SK-N-SH (cell line): ENCODE data around the gene SLC23A1. TPM values are rescaled to one million over a fixed set of nuclear protein-coding genes. Genes with fewer than 3 reads are reported as not detected.

Experiments
- CTCF ChIA-PET: fragments of 300-600, 350-600 bp; formaldehyde crosslinking; extraction: SDS; loops from one replicate; lab custom pipeline; 2021; lab: Yijun Ruan, JAX
- POLR2A ChIA-PET: fragments of 350-600 bp; sonication (Branson Sonifier 250); formaldehyde crosslinking; extraction: SDS; loops from one replicate; lab custom pipeline; 2020; ENCODE audit warnings: antibody characterized with exemption, inconsistent platforms; lab: Yijun Ruan, JAX
- DNase-seq: peaks from one replicate; pipeline ENCODE4 v3.0.0; 2012
- H2AFZ ChIP-seq: fragments of 200-600 bp; sonication (generic); 2 replicates; pipeline ENCODE4 v1.8.1; 2016; ENCODE audit warnings: antibody characterized with exemption, mild to moderate bottlenecking, low read depth
- H3F3A ChIP-seq: fragments of 200-600 bp; sonication (generic); replicated peaks from 2 replicates; pipeline ENCODE3; 2016; ENCODE audit warnings: antibody characterized with exemption, mild to moderate bottlenecking; ENCODE audit not compliant: insufficient read depth
- H3K27ac ChIP-seq, 2 experiments: fragments of 200-500 bp in 1 of 2; fragments of 200-600 bp in 1 of 2; sonication (Bioruptor generic) in 1 of 2; sonication (generic), shearing (Covaris generic) in 1 of 2; 2 replicates each; pipeline versions ENCODE4 v1.5.1 to v1.6.1; 2014 to 2016; ENCODE audit warnings: low read depth in 2 of 2, inconsistent platforms in 1 of 2, low read length in 1 of 2, mild to moderate bottlenecking in 1 of 2, mixed read lengths in 1 of 2
- H3K27me3 ChIP-seq: fragments of 200-600 bp; sonication (generic), shearing (Covaris generic); 2 replicates; pipeline ENCODE4 v1.6.1; 2016; ENCODE audit warnings: mixed run types; ENCODE audit not compliant: insufficient read depth
- H3K36me3 ChIP-seq, 2 experiments: fragments of 200-500 bp in 1 of 2; fragments of 200-600 bp in 1 of 2; sonication (Bioruptor generic) in 1 of 2; sonication (generic) in 1 of 2; replicated peaks in 1 of 2; 2 replicates each; pipeline versions ENCODE3 to v1.5.1; 2014 to 2016; ENCODE audit warnings: low read length in 1 of 2, mild to moderate bottlenecking in 1 of 2; ENCODE audit not compliant: insufficient read depth in 2 of 2, control insufficient read depth in 1 of 2
- H3K4me1 ChIP-seq, 2 experiments: fragments of 200-500 bp in 1 of 2; fragments of 200-600 bp in 1 of 2; sonication (Bioruptor generic) in 1 of 2; sonication (generic), shearing (Covaris generic) in 1 of 2; 2 replicates each; pipeline versions ENCODE4 v1.5.1 to v1.6.1; 2014 to 2016; ENCODE audit warnings: low read depth in 1 of 2, low read length in 1 of 2, mixed run types in 1 of 2; ENCODE audit not compliant: insufficient read depth in 2 of 2, control insufficient read depth in 1 of 2
- H3K4me2 ChIP-seq: fragments of 200-600 bp; sonication (generic), shearing (Covaris generic); 2 replicates; pipeline ENCODE4 v1.6.1; 2017; ENCODE audit warnings: mixed run types
- H3K4me3 ChIP-seq, 2 experiments: fragments of 200-500 bp in 1 of 2; fragments of 200-600 bp in 1 of 2; sonication (Bioruptor generic) in 1 of 2; sonication (generic), shearing (Covaris generic) in 1 of 2; 2 replicates each; pipeline versions ENCODE4 v1.5.1 to v1.8.1; 2014 to 2016; ENCODE audit warnings: low read depth in 2 of 2, inconsistent platforms in 1 of 2, low read length in 1 of 2, mild to moderate bottlenecking in 1 of 2, mixed read lengths in 1 of 2, moderate library complexity in 1 of 2
- H3K79me2 ChIP-seq: fragments of 200-600 bp; sonication (generic); 2 replicates; pipeline ENCODE4 v1.8.1; 2017; ENCODE audit warnings: mild to moderate bottlenecking; ENCODE audit not compliant: insufficient read depth
- H3K9ac ChIP-seq: fragments of 200-600 bp; sonication (generic); 2 replicates; pipeline ENCODE4 v1.6.1; 2017; ENCODE audit warnings: mixed run types
- H3K9me2 ChIP-seq: fragments of 200-600 bp; sonication (generic); 2 replicates; pipeline ENCODE4 v1.6.1; 2017; ENCODE audit warnings: mixed run types
- H3K9me3 ChIP-seq: fragments of 200-600 bp; sonication (generic); 2 replicates; pipeline ENCODE4 v1.6.1; 2017; ENCODE audit warnings: mixed run types, mild to moderate bottlenecking, moderate library complexity
- H4K20me1 ChIP-seq: fragments of 200-600 bp; sonication (generic); 2 replicates; pipeline ENCODE4 v1.6.1; 2017; ENCODE audit warnings: mild to moderate bottlenecking, mixed run types; ENCODE audit not compliant: insufficient read depth
- ELF1 ChIP-seq: IDR thresholded peaks from 2 replicates; pipeline ENCODE4 v1.4.0; 2012
- EP300 ChIP-seq, 2 experiments: IDR thresholded peaks; 2 replicates each; pipeline versions ENCODE4 v1.4.0 to v1.6.1; 2012; ENCODE audit warnings: borderline replicate concordance in 1 of 2, low read depth in 1 of 2, low read length in 1 of 2
- EZH2phosphoT487 ChIP-seq: fragments of 200-600 bp; sonication (generic); IDR thresholded peaks from 2 replicates; pipeline ENCODE4 v1.6.1; 2017; ENCODE audit warnings: low read depth, mixed run types, mild to moderate bottlenecking, antibody characterized with exemption, moderate library complexity, borderline replicate concordance
- FOSL2 ChIP-seq: IDR thresholded peaks from 2 replicates; pipeline ENCODE4 v1.4.0; 2012; ENCODE audit warnings: low read depth, mild to moderate bottlenecking, moderate library complexity, borderline replicate concordance
- GABPA ChIP-seq: IDR thresholded peaks from 2 replicates; pipeline ENCODE4 v1.4.0; 2012; ENCODE audit warnings: low read depth, mild to moderate bottlenecking
- GATA2 ChIP-seq: sonication (generic); formaldehyde crosslinking; IDR thresholded peaks from 2 replicates; pipeline ENCODE4 v1.5.0; 2020; ENCODE audit warnings: mild to moderate bottlenecking, missing genetic modification reagents
- JUND ChIP-seq: IDR thresholded peaks from 2 replicates; pipeline ENCODE4 v1.4.0; 2012
- MEF2A ChIP-seq: IDR thresholded peaks from 2 replicates; pipeline ENCODE4 v1.4.0; 2012; ENCODE audit warnings: low read depth, borderline replicate concordance
- NFIC ChIP-seq: IDR thresholded peaks from 2 replicates; pipeline ENCODE4 v1.4.0; 2012; ENCODE audit warnings: borderline replicate concordance
- NRF1 ChIP-seq: IDR thresholded peaks from 2 replicates; pipeline ENCODE4 v1.6.1; 2012; ENCODE audit warnings: low read depth, mild to moderate bottlenecking, low read length
- RAD21 ChIP-seq: IDR thresholded peaks from 2 replicates; pipeline ENCODE4 v1.6.1; 2012; ENCODE audit warnings: mild to moderate bottlenecking, low read length
- SIN3A ChIP-seq: IDR thresholded peaks from 2 replicates; pipeline ENCODE4 v1.6.1; 2012; ENCODE audit warnings: low read depth, mild to moderate bottlenecking, low read length, moderate library complexity, borderline replicate concordance
- SMC3 ChIP-seq: IDR thresholded peaks from 2 replicates; pipeline ENCODE4 v1.6.1; 2012; ENCODE audit warnings: low read depth, low read length, improper control_type of control experiment
- TAF1 ChIP-seq: IDR thresholded peaks from 2 replicates; pipeline ENCODE4 v1.6.1; 2012; ENCODE audit warnings: low read depth, mild to moderate bottlenecking, low read length, moderate library complexity, borderline replicate concordance
- WGBS: methylation state at CpG from one replicate; pipeline ENCODE4 v1.1.6; 2017; ENCODE audit warnings: low lambda C conversion rate; 5-methylcytosine and 5-hydroxymethylcytosine counted together
- polyA plus RNA-seq, 3 experiments: library from polyadenylated mRNA; depleted of rRNA; stranded (reverse); fragments of >200 nt; gene quantifications; 2 replicates each; pipeline ENCODE4 v1.2.3, GENCODE V29; 2012
- TF ChIP-seq, protein P1 (sequence below): IDR thresholded peaks from 2 replicates; pipeline ENCODE4 v1.4.0; 2012; ENCODE audit warnings: low read depth
- TF ChIP-seq, protein P2 (sequence below): fragments of 150-350 bp; IDR thresholded peaks from 2 replicates; pipeline ENCODE4 v1.6.1; 2017; ENCODE audit warnings: antibody characterized with exemption, low read length, low read depth, borderline replicate concordance
- TF ChIP-seq, protein P3 (sequence below): IDR thresholded peaks from 2 replicates; pipeline ENCODE4 v1.4.0; 2012; ENCODE audit warnings: low read depth, borderline replicate concordance

SLC23A1 gene
- polyA plus RNA-seq, 1 of the 3 experiments (the other 2 are of a cell fraction): not detected

DNA sequence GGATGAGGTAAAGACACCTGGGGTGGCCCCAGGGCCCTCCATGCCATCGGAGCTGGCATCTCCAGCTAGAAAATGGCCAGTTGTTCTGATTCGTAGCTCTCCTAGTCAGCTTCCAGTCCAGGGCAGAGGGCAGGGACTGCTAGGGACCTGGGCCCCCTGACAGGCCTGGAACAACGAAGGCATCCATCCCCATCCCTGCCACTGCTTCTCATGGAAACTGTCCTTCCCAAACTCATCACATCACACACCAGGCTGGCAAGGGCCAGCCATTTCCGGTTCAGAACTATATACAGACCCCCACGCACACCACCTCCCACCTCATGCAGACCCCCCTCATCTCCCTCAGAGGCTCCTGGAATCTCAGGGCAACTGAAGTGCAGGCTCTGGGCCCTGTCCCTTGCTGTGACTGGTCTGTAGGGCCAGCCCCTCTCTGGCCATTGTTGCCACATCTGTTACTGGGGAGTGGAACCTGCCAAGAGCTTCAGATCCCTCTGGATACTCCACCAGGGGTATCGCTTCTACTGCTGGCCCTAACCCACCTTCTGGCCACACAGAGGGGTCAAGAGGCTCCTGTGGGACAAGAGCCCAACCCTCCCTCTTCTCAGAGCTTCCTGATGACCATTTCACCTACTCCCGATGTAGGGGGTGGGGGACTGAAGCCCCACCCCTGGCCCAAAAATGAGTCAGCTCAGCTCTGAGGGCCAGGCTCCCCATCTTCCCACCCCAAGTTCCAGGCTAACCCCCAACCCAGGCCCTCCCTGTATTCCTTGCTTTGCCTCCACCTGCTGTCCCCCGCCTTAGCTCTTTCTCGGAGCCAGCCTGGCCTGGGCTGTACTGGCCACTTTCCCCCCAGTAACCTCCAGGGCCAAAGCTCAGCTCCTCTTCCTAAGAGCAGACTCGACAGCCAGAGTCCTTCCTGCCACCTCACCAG is 7.8 kb upstream of the SLC23A1 start:
- DNase-seq: no peak
- Histone ChIP-seq H2AFZ (no peak overlapping the region), H3K27ac (no peak overlapping the region), H3K9ac (no peak overlapping the region), H3K4me2 (no peak overlapping the region), H3K79me2 (no peaks in the 10 kb centered on the region), H3F3A (no peaks in the 10 kb centered on the region), H3K9me3 (no peaks in the 10 kb centered on the region), H3K9me2 (no peaks in the 10 kb centered on the region), H3K36me3 (no peaks in the 10 kb centered on the region), H3K27me3 (peaks cover 12% of the 10 kb centered on the region; the same call in 1 of the 2 replicates), H3K4me3 (no peak overlapping the region), H3K4me1 (peaks cover 0 to 3% of the 10 kb centered on the region in 2 experiments; a peak in 1 of 4 replicates), H4K20me1 (no peaks in the 10 kb centered on the region)
- POLR2A ChIA-PET: no interaction called here
- WGBS: 86% methylated on average over 8 of the region's 10 CpGs
- TF ChIP-seq EZH2phosphoT487 (no peak), NFIC (no peak), FOSL2 (no peak), RAD21 (no peak), GATA2 (CRISPR knock-in tag) (no peak), EP300 (IDR thresholded peaks at IDR 0.05; ENCODE audit: borderline replicate concordance in 1 of 2, low read depth in 1 of 2, low read length in 1 of 2) (no peak), TAF1 (no peak), MEF2A (no peak), SIN3A (no peak), NRF1 (no peak), ELF1 (no peak), SMC3 (no peak), GABPA (no peak), JUND (no peak)
- TF ChIP-seq, protein P1, sequence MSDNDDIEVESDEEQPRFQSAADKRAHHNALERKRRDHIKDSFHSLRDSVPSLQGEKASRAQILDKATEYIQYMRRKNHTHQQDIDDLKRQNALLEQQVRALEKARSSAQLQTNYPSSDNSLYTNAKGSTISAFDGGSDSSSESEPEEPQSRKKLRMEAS: no peak
- TF ChIP-seq, protein P2, sequence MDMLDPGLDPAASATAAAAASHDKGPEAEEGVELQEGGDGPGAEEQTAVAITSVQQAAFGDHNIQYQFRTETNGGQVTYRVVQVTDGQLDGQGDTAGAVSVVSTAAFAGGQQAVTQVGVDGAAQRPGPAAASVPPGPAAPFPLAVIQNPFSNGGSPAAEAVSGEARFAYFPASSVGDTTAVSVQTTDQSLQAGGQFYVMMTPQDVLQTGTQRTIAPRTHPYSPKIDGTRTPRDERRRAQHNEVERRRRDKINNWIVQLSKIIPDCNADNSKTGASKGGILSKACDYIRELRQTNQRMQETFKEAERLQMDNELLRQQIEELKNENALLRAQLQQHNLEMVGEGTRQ: no peak
- TF ChIP-seq, protein P3, sequence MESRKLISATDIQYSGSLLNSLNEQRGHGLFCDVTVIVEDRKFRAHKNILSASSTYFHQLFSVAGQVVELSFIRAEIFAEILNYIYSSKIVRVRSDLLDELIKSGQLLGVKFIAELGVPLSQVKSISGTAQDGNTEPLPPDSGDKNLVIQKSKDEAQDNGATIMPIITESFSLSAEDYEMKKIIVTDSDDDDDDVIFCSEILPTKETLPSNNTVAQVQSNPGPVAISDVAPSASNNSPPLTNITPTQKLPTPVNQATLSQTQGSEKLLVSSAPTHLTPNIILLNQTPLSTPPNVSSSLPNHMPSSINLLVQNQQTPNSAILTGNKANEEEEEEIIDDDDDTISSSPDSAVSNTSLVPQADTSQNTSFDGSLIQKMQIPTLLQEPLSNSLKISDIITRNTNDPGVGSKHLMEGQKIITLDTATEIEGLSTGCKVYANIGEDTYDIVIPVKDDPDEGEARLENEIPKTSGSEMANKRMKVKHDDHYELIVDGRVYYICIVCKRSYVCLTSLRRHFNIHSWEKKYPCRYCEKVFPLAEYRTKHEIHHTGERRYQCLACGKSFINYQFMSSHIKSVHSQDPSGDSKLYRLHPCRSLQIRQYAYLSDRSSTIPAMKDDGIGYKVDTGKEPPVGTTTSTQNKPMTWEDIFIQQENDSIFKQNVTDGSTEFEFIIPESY: no peak
- CTCF ChIA-PET: interaction anchor here (0.6 to 6.3 kb wide), 3 partner anchors 12 to 47 kb away, joined by 3 to 29 read pairs (median 6); partner anchors contain the start of gene SPATA24
